Right renal cortex interstitium (tissue), 3 donors: Measurements from ENCODE around the gene MPHOSPH10. TPM values are rescaled to one million over a fixed set of nuclear protein-coding genes. Genes with fewer than 3 reads are reported as not detected.
"Not testable (repeated sequence)": the region's sequence is repeated elsewhere in the genome, so short reads cannot be mapped to it uniquely, and the experiment has no call there.

Experiments used
- DNase-seq, 3 donors: peaks; one replicate each; pipeline ENCODE4 v3.0.0-alpha.2; 2013; ENCODE audit warnings: low read depth in 3 of 3, low spot score in 2 of 3
- polyA plus RNA-seq, 3 donors: library from polyadenylated mRNA; unstranded; fragments of 120-200 nt; gene quantifications; one replicate each; pipeline ENCODE4 v1.2.1, GENCODE V29; 2013; ENCODE audit not compliant: insufficient read length in 3 of 3

MPHOSPH10 gene
- polyA plus RNA-seq, 3 donors = 45.5 to 53.2 (median 48.3) TPM

GRCh38 chr2:71122387-71123298, 7.8 kb upstream of the MPHOSPH10 start:
- no peak for DNase-seq

GRCh38 chr2:71125506-71126294, 4.7 kb upstream of the MPHOSPH10 start:
- DNase-seq = no peak

GRCh38 chr2:71126957-71127356, 3.5 kb upstream of the MPHOSPH10 start:
- no peak for DNase-seq

GRCh38 chr2:71129114-71129901, 1.1 kb upstream of the MPHOSPH10 start:
- DNase-seq = peak in 1 of 3 donors; percentile 2

DNA sequence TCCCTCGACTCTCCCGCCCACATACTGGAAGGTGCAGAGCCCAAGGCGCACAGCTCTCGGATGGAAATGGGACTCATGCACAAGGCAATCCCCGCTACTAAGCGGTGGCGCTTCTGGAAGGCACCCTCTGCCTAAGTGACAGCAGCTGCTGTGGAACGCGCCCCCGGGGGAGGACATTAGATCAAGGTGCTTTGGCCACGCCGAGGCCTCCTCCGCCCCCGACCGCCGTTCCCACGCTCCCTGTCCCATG, 607 bp upstream of the MPHOSPH10 start:
- peak in 1 of 3 donors; percentile 66 for DNase-seq

DNA sequence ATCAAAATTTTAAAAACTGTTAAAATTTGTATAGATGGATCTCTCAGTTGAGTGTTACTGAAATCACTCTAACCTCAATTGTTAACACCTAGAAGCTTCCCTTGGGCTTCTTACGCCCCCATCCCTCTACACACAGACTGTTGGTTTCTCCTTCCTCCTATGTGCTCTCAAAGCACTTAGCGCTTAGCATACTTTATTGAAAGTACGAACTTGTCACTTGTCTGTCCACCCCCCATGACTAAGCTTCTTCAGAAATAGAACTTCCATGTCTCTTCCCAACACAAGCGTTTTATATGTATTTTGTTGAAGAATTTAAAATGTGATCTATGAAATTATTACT, 441 bp downstream of the MPHOSPH10 start:
- peak in 2 of 3 donors; percentile 7 to 13 for DNase-seq

GRCh38 chr2:71131387-71132166, 1.1 kb downstream of the MPHOSPH10 start:
- DNase-seq = not testable (repeated sequence)

DNA sequence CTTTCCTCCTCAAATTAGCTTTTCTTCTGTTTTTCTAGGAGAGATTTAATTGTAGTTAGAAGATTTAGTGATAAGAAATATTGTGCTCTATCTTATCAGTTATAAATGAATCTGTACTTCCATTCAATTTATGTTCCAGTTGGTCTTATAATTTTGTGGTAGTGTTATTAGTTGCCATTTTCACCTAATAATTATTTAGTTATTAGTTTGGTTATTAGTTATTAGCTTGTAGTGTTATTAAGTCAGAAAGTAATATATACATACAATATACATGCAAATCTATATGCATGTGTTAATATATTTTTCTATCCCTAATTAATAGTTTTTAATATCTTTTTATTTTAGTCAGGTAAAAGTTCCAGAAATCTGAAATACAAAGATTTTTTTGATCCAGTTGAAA, 3.2 kb downstream of the MPHOSPH10 start:
- DNase-seq = no peak

GRCh38 chr2:71136174-71136573, 5.7 kb downstream of the MPHOSPH10 start:
- no peak for DNase-seq

DNA sequence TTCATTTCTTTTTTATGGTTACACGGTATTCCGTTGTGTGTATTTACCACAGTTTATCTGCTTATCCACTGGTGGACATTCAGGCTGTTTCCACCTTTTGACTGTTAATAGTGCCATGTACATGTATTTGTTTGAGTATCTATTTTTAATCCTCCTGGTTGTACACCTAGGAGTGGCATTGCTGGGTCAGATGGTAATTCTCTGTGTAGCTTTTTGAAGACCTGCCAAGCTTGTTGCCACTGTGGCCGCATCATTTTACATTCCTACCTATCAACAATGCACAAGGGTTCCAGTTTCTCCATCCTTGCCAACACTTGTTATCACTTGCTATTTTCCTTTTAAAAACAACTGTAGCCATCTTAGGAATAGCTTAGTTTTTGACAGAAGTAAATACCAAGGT, 13.3 kb downstream of the MPHOSPH10 start:
- no peak for DNase-seq

- DNase-seq = no peak
Measured at GRCh38 chr2:71148506-71149063, 18.2 kb downstream of the MPHOSPH10 start.

- DNase-seq = no peak
Measured at GRCh38 chr2:71150082-71150816, 19.8 kb downstream of the MPHOSPH10 start.

DNA sequence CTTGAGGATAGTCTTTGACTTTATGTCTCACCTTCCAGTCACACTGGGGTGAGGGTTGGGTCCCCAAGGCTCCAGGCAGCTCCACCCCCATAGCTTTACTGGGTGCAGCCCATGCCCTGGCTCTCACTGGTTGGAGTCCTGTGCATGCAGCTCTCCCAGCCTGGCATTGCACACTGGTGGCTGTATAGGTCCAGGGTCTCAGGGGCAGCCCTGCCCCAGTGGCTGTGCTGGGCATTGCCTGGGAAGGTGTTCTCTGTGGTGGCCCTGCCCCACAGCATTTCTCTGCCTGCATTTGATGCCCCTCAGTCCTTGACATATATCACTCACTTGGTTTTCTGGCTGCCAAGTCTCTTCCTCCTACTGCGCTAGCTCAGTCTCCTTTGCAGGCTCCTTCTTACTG, 21.2 kb downstream of the MPHOSPH10 start:
- DNase-seq = no peak

DNA sequence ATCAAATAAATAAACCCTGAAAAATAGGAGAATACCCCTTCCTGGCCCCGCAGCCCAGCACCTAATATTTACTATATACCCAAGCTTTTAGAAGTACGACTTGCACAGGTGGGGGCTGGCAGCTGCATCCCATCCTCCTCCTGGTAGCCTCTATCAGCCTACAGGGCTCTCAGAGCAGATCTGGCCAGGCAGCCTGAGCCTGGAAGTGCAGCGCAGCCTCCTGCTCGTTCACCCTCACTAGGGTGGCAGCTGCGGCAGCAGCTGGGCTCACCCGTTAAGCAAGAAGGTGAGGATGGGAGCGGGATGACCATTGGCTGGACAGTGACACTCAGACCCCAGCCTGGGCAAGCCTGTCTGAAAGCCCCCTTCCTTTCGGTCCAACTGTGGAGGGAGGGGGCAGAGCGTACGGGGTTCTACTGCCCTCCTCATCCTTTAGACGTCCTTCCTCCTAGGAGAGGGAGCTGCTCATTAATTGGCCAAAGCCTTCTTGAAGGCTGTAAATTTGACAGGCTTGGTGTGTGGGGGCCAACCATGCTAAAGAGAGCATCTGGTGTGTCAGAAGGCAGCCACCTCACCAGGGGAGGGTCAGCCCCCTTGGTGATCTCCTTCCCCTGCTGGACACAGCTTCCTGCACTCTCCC, 23.3 kb downstream of the MPHOSPH10 start:
- DNase-seq = no peak

DNA sequence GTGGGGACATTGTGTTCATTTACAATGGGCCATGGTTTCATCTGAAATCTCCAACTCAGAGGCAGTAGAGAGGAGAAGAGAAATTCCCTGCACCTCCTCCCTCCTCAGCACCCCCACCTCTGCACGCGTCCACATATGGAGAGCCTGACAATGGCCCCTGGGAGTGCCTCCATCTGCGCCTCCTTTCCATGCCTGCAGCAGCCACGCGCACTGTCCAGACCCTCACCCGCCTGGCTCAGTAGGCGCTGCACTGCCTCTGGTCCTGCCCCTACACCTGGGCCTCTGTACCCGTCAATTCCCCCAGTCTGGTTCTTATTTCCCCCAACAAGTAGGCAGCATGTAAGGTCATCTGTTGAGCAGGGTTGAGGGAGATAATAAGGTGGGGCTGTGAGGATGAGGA, 23.8 kb downstream of the MPHOSPH10 start:
- DNase-seq = no peak

GRCh38 chr2:71154798-71155197, 24.4 kb downstream of the MPHOSPH10 start:
- no peak for DNase-seq

- no peak for DNase-seq
Measured at GRCh38 chr2:71155846-71156245, 25.4 kb downstream of the MPHOSPH10 start.

- DNase-seq = peak; percentile 36 to 38 (median 36)
Measured at GRCh38 chr2:71156573-71156972, 26.1 kb downstream of the MPHOSPH10 start.
